GM23248 (cell line): Measurements from ENCODE around the gene SC5D. TPM values are rescaled to one million over a fixed set of nuclear protein-coding genes. Genes with fewer than 3 reads are reported as not detected.

Experiments
- DNase-seq: peaks from one replicate; pipeline ENCODE4 v3.0.0-alpha.2; 2015
- H2AFZ ChIP-seq: fragments of 200-600 bp; sonication (generic); 2 replicates; pipeline ENCODE4 v1.6.1; 2016; ENCODE audit warnings: antibody characterized with exemption
- H3F3A ChIP-seq: fragments of 200-600 bp; sonication (generic); 2 replicates; pipeline ENCODE4 v1.6.1; 2016; ENCODE audit warnings: mild to moderate bottlenecking, antibody characterized with exemption, mixed run types; ENCODE audit not compliant: insufficient read depth
- H3K27ac ChIP-seq: fragments of 200-600 bp; sonication (generic); 2 replicates; pipeline ENCODE4 v1.5.1; 2016; ENCODE audit warnings: mild to moderate bottlenecking
- H3K27me3 ChIP-seq: fragments of 200-600 bp; sonication (generic); replicated peaks from 2 replicates; pipeline ENCODE4 v1.6.1; 2016; ENCODE audit warnings: mild to moderate bottlenecking; ENCODE audit not compliant: insufficient read depth
- H3K36me3 ChIP-seq: fragments of 200-600 bp; sonication (generic); 2 replicates; pipeline ENCODE4 v1.6.1; 2016; ENCODE audit warnings: low read depth, mild to moderate bottlenecking
- H3K4me1 ChIP-seq: fragments of 200-600 bp; sonication (generic); 2 replicates; pipeline ENCODE4 v1.6.1; 2016; ENCODE audit warnings: mild to moderate bottlenecking; ENCODE audit not compliant: insufficient read depth
- H3K4me2 ChIP-seq: fragments of 200-600 bp; sonication (generic); one replicate; pipeline ENCODE4 v1.6.1; 2016; ENCODE audit warnings: mild to moderate bottlenecking; ENCODE audit not compliant: unreplicated experiment
- H3K4me3 ChIP-seq: fragments of 200-600 bp; sonication (generic); 2 replicates; pipeline ENCODE4 v1.5.1; 2016; ENCODE audit warnings: mild to moderate bottlenecking
- H3K79me2 ChIP-seq: fragments of 200-600 bp; sonication (generic); 2 replicates; pipeline ENCODE4 v1.6.1; 2016; ENCODE audit warnings: mild to moderate bottlenecking; ENCODE audit not compliant: insufficient read depth
- H3K9ac ChIP-seq: fragments of 200-600 bp; sonication (generic); 2 replicates; pipeline ENCODE4 v1.6.1; 2016; ENCODE audit warnings: mild to moderate bottlenecking
- H3K9me2 ChIP-seq: fragments of 200-600 bp; sonication (generic); 2 replicates; pipeline ENCODE4 v1.6.1; 2016; ENCODE audit warnings: mixed run types, mild to moderate bottlenecking, moderate library complexity; ENCODE audit not compliant: insufficient read depth
- H3K9me3 ChIP-seq: fragments of 200-600 bp; sonication (generic); one replicate; pipeline ENCODE4 v1.6.1; 2017; ENCODE audit warnings: low read depth
- H4K20me1 ChIP-seq: fragments of 200-600 bp; sonication (generic); 2 replicates; pipeline ENCODE4 v1.6.0; 2016; ENCODE audit not compliant: insufficient read depth
- EZH2 ChIP-seq: fragments of 200-600 bp; sonication (generic); IDR thresholded peaks from 2 replicates; pipeline ENCODE4 v1.6.1; 2018; ENCODE audit warnings: antibody characterized with exemption, mild to moderate bottlenecking; ENCODE audit not compliant: insufficient read depth, poor library complexity, severe bottlenecking
- EZH2phosphoT487 ChIP-seq: fragments of 200-600 bp; sonication (generic); IDR thresholded peaks from 2 replicates; pipeline ENCODE4 v1.6.1; 2018; ENCODE audit warnings: antibody characterized with exemption, moderate library complexity, mild to moderate bottlenecking, low read depth; ENCODE audit not compliant: insufficient read depth
- WGBS, 2 experiments: methylation state at CpG; one replicate each; pipeline ENCODE4 v1.1.6; 2015 to 2017; ENCODE audit warnings: low lambda C conversion rate in 2 of 2, low coverage in 1 of 2; ENCODE audit errors: missing lambda C conversion rate in 2 of 2; 5-methylcytosine and 5-hydroxymethylcytosine counted together
- in situ Hi-C: fragments of 300-500 bp; cut with MboI; formaldehyde crosslinking; loops from 2 replicates; pipeline ENCODE4 v1.15.0; 2020
- polyA plus RNA-seq: library from polyadenylated mRNA; unstranded; fragments of >200 nt; fragmentation: Nextera tagmentation; extraction: Ambion mirVana; gene quantifications from 2 replicates; pipeline ENCODE4 v1.2.1, GENCODE V29; 2016
- total RNA-seq: library from RNA; depleted of rRNA; stranded (reverse); fragments of >200 nt; shearing (Covaris generic); gene quantifications from 2 replicates; pipeline ENCODE4 v1.2.3, GENCODE V29; 2014

The SC5D gene
- total and polyA plus RNA-seq, 2 experiments from 2014 or later, result 27.7 to 32.7 TPM

DNA sequence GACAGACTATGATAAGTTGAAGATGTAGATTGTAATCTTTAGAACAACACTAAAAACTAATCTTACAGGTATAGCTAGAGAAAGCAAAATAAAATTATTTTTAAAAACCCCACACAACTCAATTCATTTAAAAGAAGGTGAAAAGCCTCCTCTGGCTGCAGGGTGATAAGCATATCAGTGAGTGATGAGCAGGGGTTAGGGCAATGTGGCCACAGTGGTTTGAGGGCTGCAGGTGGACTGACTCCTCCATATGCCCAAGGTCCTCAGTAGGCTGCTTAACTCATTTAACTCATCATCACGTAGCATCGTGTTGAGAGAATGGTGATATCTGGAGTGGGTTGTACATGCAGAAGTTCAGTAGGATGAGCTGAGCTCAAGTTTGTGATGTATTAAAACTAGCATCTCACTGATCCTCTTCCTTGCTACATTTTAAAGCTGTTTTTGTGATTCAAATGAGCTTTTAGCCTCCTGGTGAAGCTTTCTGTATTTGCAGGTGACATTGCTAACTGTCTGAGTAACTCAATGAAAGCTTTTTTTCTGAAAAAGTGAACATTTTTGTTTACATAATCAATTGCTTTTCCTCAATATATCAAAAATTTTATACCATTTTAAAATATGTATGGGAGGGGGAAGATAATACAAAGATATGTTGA, 37.0 kb upstream of the SC5D start:
- 48 to 78% methylated on average over 2 of the region's 2 CpGs for WGBS, 2 experiments

GRCh38 chr11:121257289-121257688, 35.3 kb upstream of the SC5D start:
- H3K9ac ChIP-seq, result no peak overlapping the region
- H3K4me1 ChIP-seq, result no peaks in the 10 kb centered on the region
- no peaks in the 10 kb centered on the region for H3F3A ChIP-seq
- H2AFZ ChIP-seq, result no peak overlapping the region
- TF ChIP-seq EZH2phosphoT487, result no peak
- TF ChIP-seq EZH2, result no peak
- no peak for DNase-seq
- in situ Hi-C loops, result no loop called here
- no peak overlapping the region for H3K4me3 ChIP-seq
- H3K27ac ChIP-seq, result no peak overlapping the region
- H4K20me1 ChIP-seq, result no peaks in the 10 kb centered on the region
- H3K9me3 ChIP-seq, result no peaks in the 10 kb centered on the region
- H3K36me3 ChIP-seq, result no peaks in the 10 kb centered on the region
- H3K27me3 ChIP-seq, result peaks cover 29% of the 10 kb centered on the region
- H3K79me2 ChIP-seq, result no peaks in the 10 kb centered on the region
- no peak overlapping the region for H3K4me2 ChIP-seq
- H3K9me2 ChIP-seq, result no peaks in the 10 kb centered on the region

More for the DNA sequence above, 37.0 kb upstream of the SC5D start:
- Histone ChIP-seq H3K4me1 (no peaks in the 10 kb centered on the region), H3K27ac (no peak overlapping the region), H3K27me3 (0 out of 2 replicates have a peak, but pooled peaks cover 16% of the 10 kb centered on the region), H3K79me2 (no peaks in the 10 kb centered on the region), H3F3A (no peaks in the 10 kb centered on the region), H2AFZ (no peak overlapping the region), H3K9me3 (no peaks in the 10 kb centered on the region), H3K9ac (no peak overlapping the region), H4K20me1 (no peaks in the 10 kb centered on the region), H3K36me3 (no peaks in the 10 kb centered on the region), H3K4me2 (no peak overlapping the region), H3K4me3 (no peak overlapping the region), H3K9me2 (no peaks in the 10 kb centered on the region)
- no peak for DNase-seq
- TF ChIP-seq EZH2phosphoT487 (no peak), EZH2 (no peak)
- in situ Hi-C loops, result no loop called here

DNA sequence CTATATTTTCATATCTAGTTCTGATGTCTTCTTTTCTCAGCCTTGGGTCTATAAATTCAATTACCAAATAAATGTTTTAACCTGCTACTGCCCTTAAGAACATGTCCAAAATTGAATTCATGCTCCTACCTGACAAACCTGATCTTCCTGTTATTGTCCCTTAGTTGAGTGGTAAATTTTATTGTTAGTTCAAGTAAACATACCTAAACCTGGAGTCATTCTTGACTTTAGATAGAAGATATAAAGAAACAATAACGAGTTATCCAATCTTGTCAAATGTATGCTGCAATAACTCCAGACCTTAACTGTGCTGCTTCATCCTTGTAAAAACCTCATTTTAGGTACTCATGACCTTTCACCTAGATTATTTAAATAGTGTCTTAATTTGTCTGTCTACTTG, 34.6 kb upstream of the SC5D start:
- Histone ChIP-seq H3F3A (no peaks in the 10 kb centered on the region), H3K4me1 (no peaks in the 10 kb centered on the region), H3K9me3 (no peaks in the 10 kb centered on the region), H3K27ac (no peak overlapping the region), H2AFZ (no peak overlapping the region), H3K4me3 (no peak overlapping the region), H4K20me1 (no peaks in the 10 kb centered on the region), H3K36me3 (no peaks in the 10 kb centered on the region), H3K79me2 (no peaks in the 10 kb centered on the region), H3K9me2 (no peaks in the 10 kb centered on the region), H3K27me3 (peaks cover 33% of the 10 kb centered on the region), H3K9ac (no peak overlapping the region), H3K4me2 (no peak overlapping the region)
- no peak for DNase-seq
- in situ Hi-C loops, result no loop called here
- WGBS, 2 experiments, result 86 to 89% methylated on average over 1 of the region's 1 CpG
- TF ChIP-seq EZH2 (no peak), EZH2phosphoT487 (no peak)

GRCh38 chr11:121265586-121265985, 27.0 kb upstream of the SC5D start:
- Histone ChIP-seq H3K9me3 (no peaks in the 10 kb centered on the region), H3K9me2 (no peaks in the 10 kb centered on the region), H3K27ac (no peak overlapping the region), H3F3A (no peaks in the 10 kb centered on the region), H3K27me3 (peaks cover 75% of the 10 kb centered on the region), H3K9ac (no peak overlapping the region), H2AFZ (no peak overlapping the region), H4K20me1 (no peaks in the 10 kb centered on the region), H3K79me2 (no peaks in the 10 kb centered on the region), H3K4me2 (no peak overlapping the region), H3K36me3 (no peaks in the 10 kb centered on the region), H3K4me1 (no peaks in the 10 kb centered on the region), H3K4me3 (no peak overlapping the region)
- no peak for DNase-seq
- in situ Hi-C loops, result no loop called here
- TF ChIP-seq EZH2 (no peak), EZH2phosphoT487 (no peak)
- WGBS, 2 experiments, result 30 to 39% methylated on average over 6 of the region's 6 CpGs

GRCh38 chr11:121268581-121268980, 24.0 kb upstream of the SC5D start:
- in situ Hi-C loops, result no loop called here
- H3K36me3 ChIP-seq, result no peaks in the 10 kb centered on the region
- no peak overlapping the region for H3K27ac ChIP-seq
- no peaks in the 10 kb centered on the region for H3K4me1 ChIP-seq
- H4K20me1 ChIP-seq, result no peaks in the 10 kb centered on the region
- H3K79me2 ChIP-seq, result no peaks in the 10 kb centered on the region
- no peak overlapping the region for H3K4me2 ChIP-seq
- H3K27me3 ChIP-seq, result peaks cover 70% of the 10 kb centered on the region
- H3K4me3 ChIP-seq, result no peak overlapping the region
- TF ChIP-seq EZH2phosphoT487 (no peak), EZH2 (no peak)
- no peak overlapping the region for H2AFZ ChIP-seq
- no peaks in the 10 kb centered on the region for H3K9me2 ChIP-seq
- no peak for DNase-seq
- no peaks in the 10 kb centered on the region for H3K9me3 ChIP-seq
- 37 to 46% methylated on average over 2 of the region's 2 CpGs for WGBS, 2 experiments
- H3F3A ChIP-seq, result no peaks in the 10 kb centered on the region
- H3K9ac ChIP-seq, result no peak overlapping the region
